ENCODE measurements around the gene EPHA3.

Gene EPHA3

DNA sequence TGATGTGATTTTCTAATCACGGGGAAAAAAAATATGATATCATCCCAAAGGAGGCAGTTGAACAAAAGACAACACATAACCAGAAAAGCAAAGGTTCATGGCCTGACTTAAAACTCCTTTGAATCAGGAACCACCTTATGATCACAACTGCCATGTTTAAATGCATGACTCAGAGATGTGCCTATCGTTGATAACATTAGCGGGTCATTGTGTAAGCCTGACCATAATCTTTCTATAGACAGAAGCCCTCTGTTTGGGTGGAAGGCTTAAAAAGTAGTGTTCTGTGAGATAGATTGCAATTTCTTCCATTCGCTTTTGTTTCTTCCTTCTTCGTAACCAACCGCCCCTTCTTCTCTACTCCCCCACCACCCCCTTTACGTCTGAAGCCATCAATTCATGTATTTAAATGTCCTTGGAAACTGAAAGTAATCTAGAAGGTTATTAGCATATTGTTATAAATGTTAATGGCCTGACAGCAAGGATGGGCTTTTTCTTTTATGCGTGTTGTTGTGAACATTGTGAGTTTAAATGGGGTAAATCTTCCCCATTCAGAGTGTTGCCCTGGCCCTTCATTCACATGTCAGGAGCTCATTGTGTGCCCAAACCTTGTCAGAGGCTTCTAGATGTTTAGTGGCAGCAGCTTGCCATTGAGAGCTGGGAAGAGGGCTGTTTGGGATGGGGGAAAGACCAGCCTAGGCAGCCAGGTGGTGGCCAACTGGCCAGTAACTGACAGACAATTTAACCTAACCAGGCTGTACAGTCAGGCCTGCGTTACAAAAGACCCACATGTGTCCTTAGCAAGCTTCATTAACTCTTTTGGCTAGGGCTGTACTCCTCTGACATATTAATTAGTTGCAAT is 64.5 kb downstream of the EPHA3 start:
- no peak for TF ChIP-seq ZNF274 (IDR thresholded peaks at IDR 0.05; ENCODE audit: low read depth, low read length)
- H3K4me3 ChIP-seq (ENCODE audit: low read length) = no peak overlapping the region

DNA sequence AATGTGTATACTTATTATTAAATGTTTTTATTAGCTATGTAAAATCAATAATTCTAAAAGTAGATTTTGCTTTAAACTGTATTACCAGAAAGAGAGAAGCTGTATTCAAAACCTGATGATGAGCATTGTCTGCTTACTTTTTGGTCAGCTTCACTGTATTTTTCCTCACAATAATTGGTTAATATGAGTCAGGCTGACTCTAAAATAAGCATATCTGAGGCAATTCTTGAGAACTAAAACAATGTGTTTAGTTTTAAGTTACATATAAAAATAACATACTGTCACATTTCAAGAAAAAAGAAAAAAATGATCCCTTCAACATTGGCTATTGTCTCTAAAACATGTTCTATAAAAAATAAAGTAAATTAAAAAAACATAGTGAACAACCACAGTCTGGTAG is 66.1 kb downstream of the EPHA3 start:
- H3K4me3 ChIP-seq (ENCODE audit: low read length) = no peak overlapping the region
- TF ChIP-seq ZNF274 (IDR thresholded peaks at IDR 0.05; ENCODE audit: low read depth, low read length) = no peak

DNA sequence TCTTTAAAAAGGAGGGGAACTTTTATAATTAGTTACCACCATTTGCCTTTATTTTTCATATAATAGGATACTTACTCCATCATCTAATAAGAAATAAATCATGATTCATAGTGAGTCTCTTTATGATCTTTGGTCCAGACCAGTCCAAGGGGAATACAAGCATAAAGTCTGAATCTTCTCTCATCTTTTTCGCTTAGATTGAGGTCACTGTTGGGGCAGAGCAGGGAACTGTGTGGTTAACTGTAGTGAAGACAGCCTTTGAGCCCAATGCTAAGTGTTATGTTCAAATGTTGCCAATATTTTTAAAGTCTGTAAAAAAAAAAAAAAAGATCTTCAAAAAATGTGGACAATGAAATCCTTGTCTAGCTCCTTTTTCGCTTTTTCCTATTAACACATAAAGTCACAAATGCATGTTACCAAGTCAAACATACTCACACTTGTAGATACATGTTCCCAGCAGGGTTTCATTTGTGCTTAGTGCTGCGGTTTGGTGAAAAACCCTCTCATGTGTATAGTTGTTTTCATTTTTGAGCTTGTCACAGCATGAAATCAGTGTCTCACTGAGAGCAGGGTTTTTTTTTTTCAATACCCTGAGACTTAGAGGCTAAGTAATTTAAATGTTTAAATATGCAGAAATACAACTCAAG is 72.1 kb downstream of the EPHA3 start:
- H3K4me3 ChIP-seq (ENCODE audit: low read length) = no peak overlapping the region; the same call in 1 of the 2 replicates
- TF ChIP-seq ZNF274 (IDR thresholded peaks at IDR 0.05; ENCODE audit: low read depth, low read length) = no peak

DNA sequence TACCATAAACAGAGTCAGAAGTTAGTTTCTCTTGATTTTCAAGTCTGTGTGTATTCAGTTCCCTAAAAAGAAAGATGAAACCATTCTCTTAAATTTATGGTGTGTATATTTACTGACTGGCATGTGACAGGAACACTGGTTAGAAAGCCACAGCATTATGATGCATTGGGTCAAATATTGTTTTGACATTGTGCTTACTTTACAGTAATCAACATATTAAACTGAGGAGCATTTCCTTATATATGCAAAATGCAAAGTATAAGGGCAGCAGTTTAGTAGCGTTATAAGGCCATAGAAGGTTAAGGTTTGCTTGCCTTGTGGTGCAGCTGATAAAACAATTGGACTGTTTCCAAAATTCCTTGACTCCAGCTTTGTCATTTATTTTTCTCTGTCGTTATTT is 72.9 kb downstream of the EPHA3 start:
- TF ChIP-seq ZNF274 (IDR thresholded peaks at IDR 0.05; ENCODE audit: low read depth, low read length) = no peak
- H3K4me3 ChIP-seq (ENCODE audit: low read length) = no peak overlapping the region; the same call in 1 of the 2 replicates

DNA sequence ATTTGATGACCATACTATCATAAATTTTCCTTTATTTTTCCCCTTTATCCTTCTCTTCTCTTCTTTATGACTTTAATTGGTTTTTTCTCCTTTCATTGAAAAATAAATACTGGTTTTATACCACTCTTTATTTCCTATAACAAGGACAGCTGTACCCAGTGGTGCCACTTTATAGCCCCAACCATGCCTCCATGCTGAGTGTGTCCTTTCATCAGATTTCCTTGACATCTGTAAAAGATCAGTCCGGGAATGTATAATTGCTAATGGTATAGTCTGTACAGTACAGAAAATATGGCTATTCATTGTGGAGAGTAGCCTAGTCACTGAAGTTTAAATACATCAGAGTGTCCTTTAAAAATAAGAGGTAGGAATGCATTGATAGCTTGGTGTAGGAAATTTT is 74.6 kb downstream of the EPHA3 start:
- no peak overlapping the region for H3K4me3 ChIP-seq (ENCODE audit: low read length)
- no peak for TF ChIP-seq ZNF274 (IDR thresholded peaks at IDR 0.05; ENCODE audit: low read depth, low read length)

DNA sequence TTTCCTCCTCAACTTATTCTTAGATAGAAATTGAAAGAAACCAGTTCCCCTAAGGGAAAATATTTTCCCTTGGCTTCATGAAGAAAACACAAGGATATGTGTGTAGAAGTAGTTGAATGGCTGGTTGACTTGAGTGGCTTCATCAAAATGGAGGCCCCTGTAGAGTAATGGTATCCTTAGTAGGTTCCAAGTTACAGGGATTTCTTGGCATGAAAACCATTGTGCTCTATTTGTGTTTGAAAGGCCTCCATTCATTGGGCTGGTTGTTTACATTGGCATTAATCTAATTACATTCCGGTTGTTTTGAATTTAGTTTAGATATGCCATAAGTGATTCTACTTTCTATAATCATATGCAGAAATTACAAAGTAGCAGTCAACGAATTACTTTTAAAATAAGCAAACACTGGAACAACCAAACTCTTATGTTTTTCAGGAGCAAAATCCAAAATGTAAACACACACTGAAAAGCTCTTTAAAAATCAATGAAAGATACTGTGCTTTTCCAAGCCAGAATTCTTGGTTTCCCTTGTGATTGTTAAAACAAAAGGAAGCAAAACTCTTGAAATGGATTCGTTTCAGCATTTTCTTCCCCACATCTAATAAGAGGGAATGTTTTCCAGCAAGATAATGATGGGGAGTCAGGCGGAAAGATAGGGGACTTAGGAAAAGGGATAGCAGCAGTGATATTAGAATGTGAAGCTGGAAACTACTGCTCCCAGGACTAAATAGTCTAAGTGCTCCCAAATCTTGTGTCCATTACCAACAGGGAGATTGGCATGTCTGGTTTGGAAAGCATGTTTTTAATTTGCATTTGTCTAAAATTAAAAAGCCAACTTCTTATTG is 77.0 kb downstream of the EPHA3 start:
- no peak overlapping the region for H3K4me3 ChIP-seq (ENCODE audit: low read length)

DNA sequence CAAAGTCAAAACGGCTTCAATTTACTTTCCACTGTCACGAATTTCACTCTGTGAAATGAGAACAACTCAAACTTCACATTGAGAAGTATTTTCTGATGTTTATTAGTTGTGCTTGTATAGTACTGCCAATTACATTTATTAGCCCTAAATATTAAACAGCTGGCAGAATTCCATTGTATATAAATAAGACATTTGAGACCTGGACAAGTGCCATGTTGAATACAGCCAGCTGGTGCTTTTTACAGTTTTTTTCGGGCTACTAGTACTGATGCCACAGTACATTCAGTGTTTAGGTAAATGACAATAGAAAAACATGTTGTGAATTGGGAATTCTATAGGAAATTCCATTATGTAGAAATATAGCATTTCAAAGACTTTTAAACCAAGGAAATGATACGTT is 79.0 kb downstream of the EPHA3 start:
- no peak overlapping the region for H3K4me3 ChIP-seq (ENCODE audit: low read length)
- TF ChIP-seq ZNF274 (IDR thresholded peaks at IDR 0.05; ENCODE audit: low read depth, low read length) = no peak

More for the DNA sequence above, 77.0 kb downstream of the EPHA3 start:
- TF ChIP-seq ZNF274 (IDR thresholded peaks at IDR 0.05; ENCODE audit: low read depth, low read length) = no peak

DNA sequence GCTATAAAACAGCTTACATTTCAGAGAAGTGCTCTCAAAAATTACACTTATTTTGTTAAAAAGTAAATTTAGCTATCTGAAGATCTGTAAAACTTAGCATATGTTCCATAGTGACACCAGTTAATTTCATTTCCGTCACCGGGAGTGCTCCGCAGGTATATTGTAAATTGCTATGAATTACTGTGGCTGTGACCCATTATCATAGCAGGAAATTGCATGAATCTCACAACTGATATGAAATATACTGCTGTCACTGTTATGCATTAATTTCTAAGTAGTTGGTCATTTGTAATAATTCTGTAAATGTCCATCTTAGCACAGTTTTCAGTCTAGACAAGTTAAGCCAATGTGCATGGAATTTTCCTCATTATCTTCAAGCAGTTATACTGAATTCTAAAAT is 91.2 kb downstream of the EPHA3 start:
- no peak overlapping the region for H3K4me3 ChIP-seq (ENCODE audit: low read length)
- no peak for TF ChIP-seq ZNF274 (IDR thresholded peaks at IDR 0.05; ENCODE audit: low read depth, low read length)

DNA sequence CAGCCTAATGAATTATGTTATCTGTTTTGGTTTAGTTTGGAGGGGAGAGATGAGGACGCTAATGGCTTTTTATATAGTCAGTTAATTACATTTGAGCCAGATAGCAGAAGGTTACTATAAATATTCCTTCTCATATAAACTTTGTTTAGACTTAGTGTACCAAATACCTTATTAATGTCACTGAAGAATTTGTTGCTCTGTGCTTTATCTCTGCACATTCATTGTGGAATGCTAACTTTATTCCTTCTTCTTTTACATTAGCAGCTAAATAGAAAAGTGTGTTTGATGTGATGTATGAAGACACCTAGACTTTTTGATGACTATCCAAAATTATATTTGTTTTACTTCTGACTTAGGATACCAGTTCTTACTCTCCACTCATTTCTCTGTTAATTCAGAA is 105.2 kb downstream of the EPHA3 start:
- TF ChIP-seq ZNF274 (IDR thresholded peaks at IDR 0.05; ENCODE audit: low read depth, low read length) = no peak
- H3K4me3 ChIP-seq (ENCODE audit: low read length) = no peak overlapping the region

DNA sequence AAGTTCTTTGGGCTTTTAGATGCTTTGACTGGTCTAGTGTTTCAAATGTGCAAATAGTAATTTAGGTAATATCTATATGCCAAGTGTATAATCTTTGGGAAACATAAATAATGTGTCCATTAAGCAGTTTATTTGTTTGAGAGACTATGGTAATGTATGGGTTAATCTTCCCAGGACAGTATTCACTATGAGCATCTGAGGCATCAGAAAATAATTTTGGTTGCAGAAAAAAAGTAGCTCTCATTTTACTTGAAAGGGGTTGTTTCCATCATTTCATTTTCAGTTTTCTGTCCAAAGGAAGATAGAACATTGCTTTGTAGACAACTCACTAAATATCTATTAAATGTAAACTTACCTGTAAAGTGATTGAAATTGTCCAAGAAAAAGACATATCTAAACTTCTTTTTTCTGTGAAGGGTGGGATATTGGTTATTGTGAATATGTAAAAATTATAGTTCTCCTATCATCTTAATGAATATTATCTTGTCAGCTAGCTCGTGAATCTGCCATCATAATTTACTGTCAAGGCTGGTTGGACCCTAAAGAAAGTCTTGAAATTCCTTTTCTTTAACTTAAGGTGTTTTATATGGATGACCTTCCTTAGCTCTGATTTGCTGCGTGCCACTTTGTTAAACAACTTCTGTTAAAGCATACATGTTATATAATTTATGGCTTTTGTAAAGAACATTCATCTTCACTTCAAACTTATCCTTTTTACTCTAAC is 108.8 kb downstream of the EPHA3 start:
- no peak for TF ChIP-seq ZNF274 (IDR thresholded peaks at IDR 0.05; ENCODE audit: low read depth, low read length)
- H3K4me3 ChIP-seq (ENCODE audit: low read length) = no peak overlapping the region

DNA sequence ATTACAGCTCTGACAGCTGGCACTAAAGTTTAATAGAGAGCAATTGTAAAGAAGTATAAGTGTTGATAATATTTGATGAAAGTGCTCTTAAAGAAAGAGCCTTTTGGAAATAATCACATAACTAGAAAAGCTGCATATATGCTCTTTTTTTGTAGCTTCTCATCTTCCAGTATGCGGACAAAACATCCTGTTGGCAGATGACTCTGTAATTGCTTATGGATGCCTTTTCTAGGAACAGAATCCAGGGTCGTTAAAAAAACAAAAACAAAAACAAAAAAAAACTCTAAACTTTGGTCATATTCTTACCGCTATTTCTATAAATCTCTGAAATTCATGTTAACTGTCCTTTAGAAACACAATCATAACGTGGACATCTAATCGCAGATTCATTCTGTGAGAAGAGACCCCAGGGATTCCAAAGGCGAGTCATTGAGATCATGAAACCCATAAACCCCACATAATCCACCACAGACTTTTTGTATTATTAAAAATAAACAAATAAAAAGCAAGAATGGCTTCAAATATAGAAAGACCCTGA is 109.8 kb downstream of the EPHA3 start:
- TF ChIP-seq ZNF274 (IDR thresholded peaks at IDR 0.05; ENCODE audit: low read depth, low read length) = no peak
- H3K4me3 ChIP-seq (ENCODE audit: low read length) = no peak overlapping the region

DNA sequence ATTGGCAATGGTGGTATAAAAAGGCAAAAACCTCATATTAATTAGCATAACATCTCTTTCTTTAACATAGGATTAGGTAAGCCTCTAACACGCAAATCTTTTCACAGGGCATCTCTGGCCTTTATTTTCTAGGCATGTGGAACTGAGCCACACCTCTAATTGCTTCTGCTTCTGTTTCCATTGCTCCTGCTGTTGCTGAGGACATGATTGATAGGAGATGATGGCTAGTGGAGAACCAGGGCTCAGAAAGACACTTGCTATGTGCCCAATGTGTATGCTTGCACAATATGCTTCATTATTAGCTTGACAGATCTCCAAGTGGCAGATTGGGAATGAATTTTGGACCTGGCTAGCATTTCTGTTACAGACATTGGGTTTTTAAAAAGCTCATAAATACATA is 114.5 kb downstream of the EPHA3 start:
- H3K4me3 ChIP-seq (ENCODE audit: low read length) = no peak overlapping the region
- no peak for TF ChIP-seq ZNF274 (IDR thresholded peaks at IDR 0.05; ENCODE audit: low read depth, low read length)

DNA sequence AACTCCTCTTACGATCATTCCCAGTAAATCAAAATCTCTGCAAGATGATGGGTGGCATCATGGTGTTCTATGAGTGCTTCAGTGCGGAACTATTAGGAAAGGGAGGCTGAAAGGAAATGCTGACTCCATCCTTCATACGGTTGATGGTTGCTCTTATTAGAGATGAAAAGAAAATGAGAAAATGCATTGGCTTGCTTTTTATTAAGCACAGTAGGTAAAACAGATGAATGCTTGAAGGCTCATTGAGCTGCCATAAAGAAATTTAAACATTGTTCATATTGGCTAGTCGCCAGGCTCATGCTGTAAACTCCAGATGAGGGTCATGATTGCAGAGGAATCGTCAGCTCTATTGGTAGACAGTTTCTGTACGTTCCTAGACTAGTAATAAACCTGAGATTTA is 115.8 kb downstream of the EPHA3 start:
- no peak for TF ChIP-seq ZNF274 (IDR thresholded peaks at IDR 0.05; ENCODE audit: low read depth, low read length)
- H3K4me3 ChIP-seq (ENCODE audit: low read length) = no peak overlapping the region

DNA sequence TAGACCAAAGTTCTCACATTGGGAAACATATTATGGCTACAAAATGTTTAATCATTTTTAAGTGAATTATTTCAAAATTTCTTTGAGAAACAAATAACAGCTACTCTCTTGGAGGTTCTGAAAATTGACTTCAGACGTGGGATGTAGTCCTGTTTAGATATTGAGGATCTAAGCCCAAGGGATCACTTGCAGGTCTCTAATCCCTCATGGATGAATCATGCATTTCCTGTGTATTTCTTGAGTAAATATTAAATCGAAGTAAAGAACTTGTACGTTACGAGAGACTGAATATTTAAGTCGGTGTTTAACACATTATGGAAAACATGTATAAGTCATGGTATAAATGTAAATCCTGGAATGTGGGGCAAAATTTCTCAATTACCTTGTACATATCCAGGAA is 119.8 kb downstream of the EPHA3 start:
- no peak for TF ChIP-seq ZNF274 (IDR thresholded peaks at IDR 0.05; ENCODE audit: low read depth, low read length)
- H3K4me3 ChIP-seq (ENCODE audit: low read length) = no peak overlapping the region
